ENCODE results near the gene ZYX. TPM values are rescaled to one million over a fixed set of nuclear protein-coding genes. Genes with fewer than 3 reads are reported as not detected.
A peak's percentile ranks its signal among the peaks of the same experiment; 100 is the strongest.

The ZYX gene
- total RNA-seq, 1 donor from 2014 or later = 107 TPM

- TF ChIP-seq, protein P1, sequence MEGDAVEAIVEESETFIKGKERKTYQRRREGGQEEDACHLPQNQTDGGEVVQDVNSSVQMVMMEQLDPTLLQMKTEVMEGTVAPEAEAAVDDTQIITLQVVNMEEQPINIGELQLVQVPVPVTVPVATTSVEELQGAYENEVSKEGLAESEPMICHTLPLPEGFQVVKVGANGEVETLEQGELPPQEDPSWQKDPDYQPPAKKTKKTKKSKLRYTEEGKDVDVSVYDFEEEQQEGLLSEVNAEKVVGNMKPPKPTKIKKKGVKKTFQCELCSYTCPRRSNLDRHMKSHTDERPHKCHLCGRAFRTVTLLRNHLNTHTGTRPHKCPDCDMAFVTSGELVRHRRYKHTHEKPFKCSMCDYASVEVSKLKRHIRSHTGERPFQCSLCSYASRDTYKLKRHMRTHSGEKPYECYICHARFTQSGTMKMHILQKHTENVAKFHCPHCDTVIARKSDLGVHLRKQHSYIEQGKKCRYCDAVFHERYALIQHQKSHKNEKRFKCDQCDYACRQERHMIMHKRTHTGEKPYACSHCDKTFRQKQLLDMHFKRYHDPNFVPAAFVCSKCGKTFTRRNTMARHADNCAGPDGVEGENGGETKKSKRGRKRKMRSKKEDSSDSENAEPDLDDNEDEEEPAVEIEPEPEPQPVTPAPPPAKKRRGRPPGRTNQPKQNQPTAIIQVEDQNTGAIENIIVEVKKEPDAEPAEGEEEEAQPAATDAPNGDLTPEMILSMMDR (conservative IDR thresholded peaks at IDR 0.05) = peak; percentile 94
- H3K27ac Mint-ChIP-seq = peak overlapping the region; percentile 87
These were observed 892 bp upstream of the ZYX start for GRCh38 chr7:143380260-143380645.

GRCh38 chr7:143381427-143382125 is 431 bp downstream of the ZYX start:
- no peak overlapping the region for H3K27ac Mint-ChIP-seq
- H3K9me3 Mint-ChIP-seq = no peaks in the 10 kb centered on the region
- H3K36me3 Mint-ChIP-seq = no peaks in the 10 kb centered on the region
- H3K4me3 Mint-ChIP-seq = peak overlapping the region; percentile 82
- DNase-seq (ENCODE audit: extremely low spot score, unreplicated experiment) = no peak
- no peaks in the 10 kb centered on the region for H3K27me3 Mint-ChIP-seq
- TF ChIP-seq, protein P1 (conservative IDR thresholded peaks at IDR 0.05) = no peak
- H3K4me1 Mint-ChIP-seq (ENCODE audit: unreplicated experiment) = peaks cover 19% of the 10 kb centered on the region

More at GRCh38 chr7:143380260-143380645, 892 bp upstream of the ZYX start:
- peak; percentile 90 for DNase-seq (ENCODE audit: extremely low spot score, unreplicated experiment)
- no peaks in the 10 kb centered on the region for H3K9me3 Mint-ChIP-seq
- H3K27me3 Mint-ChIP-seq = no peaks in the 10 kb centered on the region
- H3K4me3 Mint-ChIP-seq = peak overlapping the region; percentile 89
- H3K36me3 Mint-ChIP-seq = no peaks in the 10 kb centered on the region
- H3K4me1 Mint-ChIP-seq (ENCODE audit: unreplicated experiment) = peaks cover 19% of the 10 kb centered on the region

GRCh38 chr7:143382126-143382790 is 1.1 kb downstream of the ZYX start:
- peaks cover 19% of the 10 kb centered on the region for H3K4me1 Mint-ChIP-seq (ENCODE audit: unreplicated experiment)
- H3K27ac Mint-ChIP-seq = no peak overlapping the region
- H3K4me3 Mint-ChIP-seq = peak overlapping the region; percentile 82
- no peaks in the 10 kb centered on the region for H3K27me3 Mint-ChIP-seq
- no peak for DNase-seq (ENCODE audit: extremely low spot score, unreplicated experiment)
- no peaks in the 10 kb centered on the region for H3K36me3 Mint-ChIP-seq
- H3K9me3 Mint-ChIP-seq = no peaks in the 10 kb centered on the region
- TF ChIP-seq, protein P1 (conservative IDR thresholded peaks at IDR 0.05) = no peak

GRCh38 chr7:143382791-143383641 is 1.9 kb downstream of the ZYX start:
- H3K27ac Mint-ChIP-seq = no peak overlapping the region
- H3K9me3 Mint-ChIP-seq = no peaks in the 10 kb centered on the region
- H3K36me3 Mint-ChIP-seq = no peaks in the 10 kb centered on the region
- DNase-seq (ENCODE audit: extremely low spot score, unreplicated experiment) = no peak
- peaks cover 19% of the 10 kb centered on the region for H3K4me1 Mint-ChIP-seq (ENCODE audit: unreplicated experiment)
- no peaks in the 10 kb centered on the region for H3K27me3 Mint-ChIP-seq
- H3K4me3 Mint-ChIP-seq = peak overlapping the region; percentile 82
- TF ChIP-seq, protein P1 (conservative IDR thresholded peaks at IDR 0.05) = no peak

DNA sequence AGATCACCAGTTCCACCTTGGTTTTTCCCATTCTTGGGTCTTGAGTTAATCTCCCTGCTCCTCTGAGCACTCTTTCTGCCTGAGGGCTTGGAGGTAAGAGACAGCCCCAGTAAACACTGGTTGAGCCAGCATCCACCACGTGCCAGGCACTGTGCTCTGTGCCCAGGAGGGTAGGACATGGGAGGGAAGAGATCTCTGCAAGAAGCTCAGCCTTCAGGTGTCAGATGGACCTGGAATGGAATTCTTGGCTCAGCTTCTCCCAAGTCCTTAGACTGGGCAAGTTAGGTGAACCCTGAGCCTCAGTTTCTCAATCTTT is 2.5 kb downstream of the ZYX start:
- H3K4me1 Mint-ChIP-seq (ENCODE audit: unreplicated experiment) = peaks cover 19% of the 10 kb centered on the region
- peak overlapping the region; percentile 82 for H3K4me3 Mint-ChIP-seq
- H3K27ac Mint-ChIP-seq = no peak overlapping the region
- H3K27me3 Mint-ChIP-seq = no peaks in the 10 kb centered on the region
- DNase-seq (ENCODE audit: extremely low spot score, unreplicated experiment) = no peak
- TF ChIP-seq, protein P1 (conservative IDR thresholded peaks at IDR 0.05) = no peak
- no peaks in the 10 kb centered on the region for H3K9me3 Mint-ChIP-seq
- H3K36me3 Mint-ChIP-seq = no peaks in the 10 kb centered on the region
